ENCODE data around the gene OTUD5.
A peak's percentile ranks its signal among the peaks of the same experiment; 100 is the strongest.

OTUD5 gene

DNA sequence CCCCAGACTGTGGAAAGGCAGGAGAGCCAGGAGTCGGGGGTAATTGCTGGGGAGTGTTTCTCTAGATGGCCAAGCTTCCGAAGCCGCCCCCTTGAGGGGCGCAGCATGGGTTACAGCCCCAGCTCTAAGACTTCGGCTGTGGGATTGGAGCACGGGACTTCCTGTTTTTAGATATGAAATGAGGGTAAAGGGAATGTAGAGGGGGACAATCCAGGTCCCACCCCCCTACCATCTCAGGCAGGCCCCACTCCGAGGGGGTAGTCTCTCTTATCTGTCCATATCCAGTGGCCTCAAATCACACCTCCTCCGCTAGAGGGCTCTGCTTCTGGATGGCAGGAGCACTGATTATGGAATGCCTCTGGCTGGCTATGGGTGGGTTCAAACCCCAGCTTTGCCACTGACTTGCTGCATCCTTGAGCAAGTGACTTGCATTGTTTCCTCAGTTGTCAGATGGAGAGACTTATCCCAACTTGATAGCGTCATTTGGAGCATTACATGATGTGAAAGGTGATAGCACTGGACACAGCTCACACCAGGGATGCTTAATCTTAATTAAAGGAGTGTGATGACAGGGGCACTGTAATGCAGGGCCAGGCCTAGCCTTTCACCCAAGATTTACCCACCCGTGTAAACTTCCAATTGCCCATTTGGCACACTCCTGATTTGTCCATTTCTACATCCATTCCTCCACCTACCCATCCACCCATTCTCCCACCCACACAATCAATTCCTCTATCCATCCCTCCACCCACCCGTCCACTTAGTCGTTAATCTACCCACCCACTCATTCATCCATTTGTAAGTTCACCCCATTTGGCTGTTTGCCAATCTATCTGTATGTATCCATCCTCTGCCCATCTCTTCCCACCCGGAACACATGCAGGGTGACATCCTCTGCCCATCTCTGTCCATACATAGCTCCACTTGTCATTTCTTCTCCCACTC, 15.1 kb upstream of the OTUD5 start:
- DNase-seq, result no peak

DNA sequence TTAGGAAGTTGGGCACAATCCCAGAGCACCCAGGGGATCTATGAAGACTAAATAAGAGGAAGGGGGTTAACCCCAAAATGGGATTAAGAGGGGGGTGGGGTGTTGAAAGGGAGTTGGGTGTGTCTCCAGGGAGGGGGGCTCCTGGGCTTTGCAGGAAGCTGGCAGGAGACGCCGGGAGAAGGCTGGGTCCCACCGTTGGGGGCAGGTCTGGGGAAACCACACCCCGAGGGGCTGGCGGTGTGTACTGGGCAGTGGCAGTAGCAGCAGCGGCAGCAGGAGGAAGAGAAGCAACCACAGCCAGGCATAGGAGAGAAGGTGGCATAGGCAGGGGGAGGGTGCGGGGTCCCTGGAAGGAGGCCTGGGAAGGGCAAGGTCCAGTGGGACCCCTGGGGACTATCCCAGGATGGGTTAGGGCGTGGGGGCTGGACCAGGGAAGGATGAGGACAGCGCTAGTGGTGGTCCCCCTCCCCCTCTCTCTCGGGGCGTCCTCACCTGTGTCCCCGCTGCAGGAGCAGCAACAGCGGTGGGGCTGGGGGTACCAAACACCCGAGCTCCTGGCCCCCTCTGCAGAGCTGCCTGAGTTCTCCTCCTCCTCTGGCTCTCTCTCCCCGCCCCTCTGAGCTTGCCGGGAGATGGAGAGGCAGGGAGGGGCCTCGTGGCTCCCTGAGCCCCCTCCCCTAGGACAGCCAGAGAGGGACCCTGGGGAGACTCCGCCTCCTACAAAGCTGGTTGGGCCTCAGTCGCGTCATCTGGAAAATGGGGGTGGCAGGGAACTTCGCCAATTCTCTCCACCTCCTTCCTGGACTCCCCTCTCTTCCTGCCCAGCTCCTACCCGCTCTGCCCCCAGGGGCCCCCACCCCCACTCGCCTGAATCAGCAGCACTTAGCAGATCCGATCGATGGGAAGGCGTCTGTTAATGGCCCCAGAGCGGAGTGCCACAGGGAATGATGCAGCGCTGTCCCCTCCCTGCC, 14.1 kb upstream of the OTUD5 start, which contains the start of gene KCND1:
KCND1 (minus strand) TSS at position 596 of the 971 bp plus-strand sequence. CDS start 1,573 bp downstream, outside the sequence.
- DNase-seq, result no peak

DNA sequence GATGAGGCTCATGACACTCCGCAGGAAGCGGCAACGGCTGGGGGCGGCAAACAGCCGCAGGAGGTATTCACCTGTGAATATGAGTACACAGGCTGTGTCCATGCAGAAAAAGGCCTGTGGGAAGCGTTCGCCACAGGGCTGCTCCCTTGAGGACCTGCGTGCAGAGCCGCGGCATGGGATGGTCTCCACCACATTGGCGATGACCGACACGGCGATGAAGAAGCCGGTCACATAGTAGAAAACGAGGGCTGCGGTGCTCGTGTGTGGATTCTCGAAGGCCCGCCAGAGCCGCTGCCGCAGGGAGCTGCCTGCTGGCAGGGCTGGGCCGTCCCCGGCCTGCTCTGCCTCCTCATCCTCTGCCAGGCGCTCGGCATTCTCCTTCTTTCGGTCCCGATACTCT, 12.1 kb upstream of the OTUD5 start:
- no peak for DNase-seq

DNA sequence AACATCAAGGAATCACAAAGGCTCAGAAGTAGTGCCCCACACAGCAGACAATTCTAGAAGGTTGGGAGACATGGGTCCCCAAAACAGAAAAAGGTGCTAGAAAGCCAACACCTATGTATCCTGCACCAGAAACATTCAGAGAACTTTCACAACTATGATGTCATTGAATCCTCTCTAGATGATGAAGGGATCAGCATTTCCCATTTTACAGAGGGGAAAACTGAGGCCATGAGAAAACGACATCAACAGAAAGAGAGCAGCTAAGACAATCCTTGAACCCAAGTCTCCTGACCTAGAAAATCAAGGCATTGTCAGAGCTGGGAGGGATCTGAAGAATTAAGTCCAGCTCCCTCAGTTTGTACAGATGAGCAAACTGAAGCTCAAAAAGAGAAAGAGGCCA, 11.0 kb upstream of the OTUD5 start:
- DNase-seq, result no peak

DNA sequence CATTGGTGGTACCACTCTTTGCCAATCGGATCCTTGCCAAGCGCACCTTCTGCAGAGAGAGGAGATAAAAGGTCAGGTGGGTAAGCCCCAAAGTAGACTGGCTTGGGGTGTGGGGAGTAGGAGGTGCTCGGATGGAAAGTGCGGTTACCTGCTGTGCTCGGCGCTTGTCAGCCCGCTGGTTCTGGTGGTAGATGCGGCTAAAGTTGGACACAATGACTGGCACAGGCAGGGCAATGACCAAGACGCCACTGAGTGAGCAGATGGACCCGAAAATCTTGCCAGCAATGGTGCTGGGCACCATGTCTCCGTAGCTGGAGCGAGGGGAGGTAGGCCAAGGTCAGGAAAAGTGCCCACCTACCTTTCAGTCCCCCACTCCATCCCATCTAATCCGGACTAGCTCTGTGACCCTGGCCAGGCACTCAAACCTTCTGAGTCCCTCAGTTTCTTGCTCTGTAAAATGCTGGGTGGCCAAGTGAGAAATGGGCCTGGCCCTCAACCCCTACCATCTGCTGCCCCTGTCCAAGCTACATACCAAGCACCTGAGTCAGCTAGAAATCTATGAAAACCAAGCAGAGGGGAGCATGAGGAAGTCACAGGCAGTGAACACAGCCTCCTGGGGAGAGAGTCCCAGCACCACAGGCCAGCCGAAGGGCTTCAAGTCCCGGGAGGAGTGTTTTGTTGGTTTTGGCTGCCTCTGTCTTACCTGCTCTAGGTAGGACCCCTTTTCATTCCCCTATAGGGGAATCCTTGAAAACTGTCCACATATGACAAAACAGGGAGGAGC, 9.6 kb upstream of the OTUD5 start:
- DNase-seq, result no peak

DNA sequence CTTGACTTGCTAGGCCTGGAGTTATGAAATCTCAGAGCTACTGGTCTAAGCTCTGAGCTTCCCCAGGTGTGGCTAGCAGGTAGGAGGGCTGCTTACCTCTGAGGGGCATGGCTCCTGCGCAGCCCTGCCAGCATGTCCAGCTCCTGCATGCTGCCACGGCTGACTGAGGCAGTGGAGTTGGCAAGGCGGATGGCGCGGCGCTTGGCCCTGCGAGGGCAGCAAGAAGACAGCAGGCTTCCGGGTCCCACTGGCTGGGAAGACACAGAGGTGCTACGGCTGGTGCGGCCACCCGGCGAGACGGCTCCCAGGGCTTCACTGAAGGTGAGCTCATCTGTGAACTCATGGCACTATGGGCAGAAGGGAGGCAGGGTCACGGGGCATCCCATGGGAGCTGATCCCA, 8.6 kb upstream of the OTUD5 start:
- no peak for DNase-seq

DNA sequence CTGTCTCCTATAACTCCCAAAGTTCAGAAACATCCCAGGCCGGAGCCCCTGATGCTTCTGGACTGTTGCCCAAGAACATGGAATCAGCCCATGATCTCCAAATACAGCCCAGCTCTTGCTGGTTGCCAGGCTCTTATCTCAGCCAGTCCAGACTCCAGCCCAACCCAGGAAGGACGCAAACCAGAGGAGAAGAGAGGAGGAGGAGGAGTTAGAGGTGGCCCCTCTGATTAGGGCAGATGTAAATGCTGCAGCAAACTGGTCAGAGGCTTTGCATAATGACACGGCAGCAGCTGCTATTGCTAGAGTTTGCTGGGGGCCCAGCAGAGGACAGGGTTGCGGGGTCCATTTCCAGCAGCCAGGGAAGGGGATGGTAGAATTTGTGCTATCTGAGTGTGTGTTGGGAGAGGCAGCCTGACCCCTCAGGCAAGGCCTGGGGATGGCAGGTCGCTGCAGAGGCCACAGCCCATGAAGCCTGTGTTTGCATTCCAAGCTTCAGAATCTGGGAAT, 4.2 kb upstream of the OTUD5 start:
- no peak for DNase-seq

DNA sequence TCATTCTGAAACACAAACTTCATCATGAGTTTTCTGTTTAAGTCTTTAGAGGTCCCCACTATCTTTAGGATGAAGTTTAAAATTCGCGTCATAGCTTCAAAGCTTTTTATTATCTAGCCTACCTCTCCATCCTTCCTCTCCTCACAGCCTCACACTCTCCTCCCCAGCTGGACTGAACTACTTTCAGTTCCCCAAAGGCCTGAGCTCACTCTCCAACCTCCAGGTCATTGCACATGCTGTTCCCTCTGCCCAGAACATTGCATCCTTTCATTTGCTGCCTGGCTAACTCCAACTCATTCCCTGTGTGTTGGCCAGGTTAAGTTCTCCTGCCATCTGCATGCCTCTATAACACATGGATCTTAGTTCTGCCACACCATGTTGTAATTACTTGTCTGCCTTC, 2.9 kb upstream of the OTUD5 start:
- no peak for DNase-seq

DNA sequence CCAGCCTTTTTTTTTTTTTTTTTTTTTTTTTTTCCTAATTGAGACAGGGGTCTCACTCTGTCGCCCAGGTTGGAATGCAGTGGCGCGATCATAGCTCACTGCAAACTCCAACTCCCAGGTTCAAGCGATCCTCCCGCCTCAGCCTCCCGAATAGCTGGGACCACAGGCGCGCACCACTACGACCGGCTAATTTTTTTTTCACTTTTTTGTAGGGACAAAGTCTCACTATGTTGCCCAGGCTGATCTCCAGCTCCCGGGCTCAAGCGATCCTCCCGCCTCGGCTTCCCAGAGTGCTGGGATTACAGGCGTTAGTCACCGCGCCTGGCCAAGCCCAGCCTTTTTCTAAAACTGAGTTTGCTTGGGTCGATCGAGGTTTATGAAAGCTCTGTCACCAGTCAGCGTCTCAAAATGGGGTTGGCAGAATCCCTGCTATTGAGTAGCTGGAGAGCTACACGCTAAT, 1.3 kb upstream of the OTUD5 start:
- no peak for DNase-seq

DNA sequence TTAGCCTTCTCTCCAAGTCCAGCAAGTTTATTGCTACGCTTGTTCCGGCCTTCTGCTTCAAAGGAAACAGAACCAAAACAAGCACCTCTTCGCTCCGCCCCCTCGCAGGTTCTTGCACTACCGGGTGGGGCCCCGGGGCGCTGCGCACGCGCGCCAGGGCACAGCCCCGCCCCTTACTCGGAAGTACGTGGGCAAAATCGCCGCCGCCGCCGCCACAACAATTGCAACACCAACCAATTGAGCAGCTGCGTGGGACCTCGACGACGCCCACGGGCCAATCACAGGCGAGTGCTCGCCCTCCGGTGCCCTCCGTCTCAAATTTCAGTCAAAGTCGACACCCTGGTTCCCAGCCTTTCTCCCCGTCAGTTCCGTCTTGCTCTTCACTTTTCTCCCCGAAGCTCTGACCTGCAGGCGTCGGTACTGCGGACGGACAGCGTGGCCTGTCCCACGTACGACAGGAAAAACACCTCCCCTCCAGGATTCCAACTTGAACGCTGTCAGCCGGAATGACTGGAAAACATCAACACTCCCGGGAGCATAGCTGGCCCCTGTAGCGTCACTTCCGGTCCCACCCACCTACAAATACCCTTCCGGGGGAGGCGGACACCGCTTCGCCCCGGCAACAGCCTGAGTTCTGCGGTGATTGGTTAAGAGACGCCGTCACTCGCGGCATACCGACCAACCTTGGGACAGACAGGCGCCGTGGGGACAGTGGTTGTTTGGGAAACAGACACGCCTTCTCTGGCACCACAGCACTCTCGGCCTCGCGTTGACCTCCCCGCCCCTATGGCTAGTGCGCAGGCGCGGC, 624 bp upstream of the OTUD5 start:
- DNase-seq, result peak; percentile 83

DNA sequence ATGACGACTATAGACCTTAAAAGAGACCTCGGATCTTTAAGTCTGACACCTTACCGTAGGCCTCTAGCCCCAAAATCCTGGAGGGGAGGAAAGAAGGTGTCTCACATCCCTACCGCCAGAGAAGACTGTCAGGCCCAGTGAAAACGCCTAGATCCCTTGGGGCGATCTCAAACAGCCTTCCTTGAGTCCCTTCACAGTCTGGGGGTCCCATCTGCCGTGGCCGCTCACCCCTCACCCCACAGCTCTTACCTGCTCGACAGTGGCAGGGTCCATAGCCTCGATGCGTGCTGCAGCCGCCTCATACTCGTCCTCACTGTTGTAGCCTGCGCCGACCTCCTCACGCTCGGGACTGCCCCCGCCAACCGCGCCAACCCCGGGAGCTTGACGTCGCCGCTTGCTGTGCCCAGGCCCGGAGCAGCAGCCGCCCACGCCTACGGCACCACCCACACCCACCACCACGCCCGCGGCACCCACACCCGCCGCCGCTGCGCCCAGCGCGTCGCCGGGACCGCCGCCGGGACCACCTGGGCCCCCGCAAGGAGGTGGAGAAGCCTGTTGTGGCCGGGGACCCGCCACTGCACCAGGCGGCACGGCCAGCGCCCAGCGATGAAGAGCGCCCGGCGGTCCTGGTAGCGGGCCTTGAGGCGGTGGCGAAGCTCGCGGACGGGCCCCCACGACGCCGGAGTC, 536 bp downstream of the OTUD5 start:
- peak; percentile 58 for DNase-seq

DNA sequence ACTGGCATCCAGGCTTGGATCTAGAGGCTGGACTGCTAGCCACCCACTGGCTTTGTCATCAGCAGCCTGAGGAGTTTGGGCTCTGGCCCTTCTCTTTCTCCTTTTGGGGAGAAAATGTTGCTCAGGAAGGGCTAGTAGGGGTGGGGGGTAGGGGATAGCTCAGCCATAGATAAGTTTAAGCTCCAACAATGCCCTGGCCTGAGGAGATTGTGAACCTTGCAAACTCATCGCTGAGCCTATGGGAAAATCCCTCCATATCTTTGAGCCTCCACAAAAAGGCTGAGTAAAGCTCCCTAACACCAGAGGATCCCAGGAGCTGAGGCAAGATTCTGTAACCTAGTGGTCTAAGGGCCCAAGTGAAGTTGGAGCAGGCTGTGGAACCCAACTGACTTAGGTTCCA, 8.8 kb downstream of the OTUD5 start:
- DNase-seq, result no peak

DNA sequence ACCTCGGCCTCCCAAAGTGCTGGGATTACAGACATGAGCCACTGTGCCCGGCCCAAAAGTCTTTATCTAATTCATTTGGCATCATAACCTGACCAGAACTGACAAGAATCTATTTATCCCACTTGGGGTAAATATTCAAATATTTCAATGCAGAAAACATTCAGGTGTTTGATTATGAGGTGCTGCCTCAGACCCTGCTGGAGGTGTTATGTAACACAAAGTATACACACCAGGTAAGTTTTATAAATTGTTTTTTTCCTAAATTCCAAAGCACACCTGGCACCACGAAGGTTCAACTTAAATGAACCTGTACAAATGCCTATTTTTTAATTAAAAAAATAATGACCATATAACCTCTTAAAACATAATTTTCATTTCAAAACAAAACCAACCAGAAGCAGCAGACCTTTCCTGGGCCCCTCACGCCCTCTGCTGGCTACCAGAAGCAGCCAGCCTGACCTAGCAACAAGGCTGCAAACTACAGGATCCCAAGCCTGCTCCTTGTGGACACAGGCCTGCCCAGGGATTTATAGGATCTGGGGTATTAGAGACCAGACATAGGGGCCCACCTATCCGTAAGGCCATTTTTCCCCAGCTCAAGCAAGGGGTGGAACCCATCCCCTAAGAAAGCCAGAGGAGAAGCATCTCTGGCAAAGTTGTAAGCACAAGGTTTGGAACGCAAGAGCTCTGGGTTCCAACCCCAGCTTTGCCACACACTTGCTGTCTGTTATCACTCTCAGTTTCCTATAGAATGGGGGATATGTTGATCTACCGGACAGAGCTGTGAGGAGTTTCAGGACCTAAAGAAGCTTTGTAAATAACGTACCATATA, 11.7 kb downstream of the OTUD5 start:
- peak; percentile 49 for DNase-seq

DNA sequence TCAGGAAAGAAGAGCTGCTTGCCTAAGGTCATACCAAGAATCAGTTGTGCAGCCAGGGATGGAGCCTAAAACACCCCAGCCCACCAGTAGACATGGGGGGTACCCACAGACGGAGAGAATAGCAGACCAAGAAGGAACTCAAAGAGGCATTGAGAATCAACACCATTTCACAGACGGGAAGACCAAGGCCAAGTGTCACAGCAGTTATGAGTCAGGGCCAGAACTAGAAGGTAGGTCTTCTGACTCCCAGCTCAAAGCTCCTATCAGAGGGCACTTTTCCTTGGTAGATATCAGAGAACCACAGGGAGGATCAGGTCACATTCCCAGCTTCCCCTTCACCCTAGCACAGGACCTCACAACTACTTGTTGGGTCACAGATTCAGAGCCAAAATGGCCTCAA, 14.5 kb downstream of the OTUD5 start:
- no peak for DNase-seq

DNA sequence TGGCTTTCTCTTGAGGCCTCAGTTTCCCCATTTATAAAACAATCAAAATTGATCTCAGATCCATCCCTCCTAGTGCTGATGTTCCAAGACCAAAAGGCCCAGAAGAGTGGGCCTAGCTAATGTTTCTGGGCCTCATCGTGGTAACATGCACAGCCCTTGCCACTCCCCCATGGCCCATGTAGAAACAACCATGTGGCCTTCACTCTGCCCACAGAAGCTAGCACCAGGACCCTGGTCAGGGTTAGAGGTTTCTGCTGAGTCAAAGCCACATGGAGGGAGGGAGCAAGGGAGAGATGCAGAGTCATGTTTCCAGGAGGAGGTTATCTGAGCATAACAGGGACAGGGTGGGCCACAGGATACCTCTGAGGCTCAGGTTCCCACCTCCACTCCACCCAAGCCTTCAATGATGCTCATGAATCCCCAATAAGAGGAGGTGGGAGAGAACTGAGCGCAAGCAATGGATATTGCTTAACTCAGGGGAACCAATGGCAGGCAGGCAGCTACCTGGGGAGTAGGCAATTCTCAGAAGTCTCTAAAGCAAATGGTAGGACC, 16.9 kb downstream of the OTUD5 start:
- DNase-seq, result no peak

DNA sequence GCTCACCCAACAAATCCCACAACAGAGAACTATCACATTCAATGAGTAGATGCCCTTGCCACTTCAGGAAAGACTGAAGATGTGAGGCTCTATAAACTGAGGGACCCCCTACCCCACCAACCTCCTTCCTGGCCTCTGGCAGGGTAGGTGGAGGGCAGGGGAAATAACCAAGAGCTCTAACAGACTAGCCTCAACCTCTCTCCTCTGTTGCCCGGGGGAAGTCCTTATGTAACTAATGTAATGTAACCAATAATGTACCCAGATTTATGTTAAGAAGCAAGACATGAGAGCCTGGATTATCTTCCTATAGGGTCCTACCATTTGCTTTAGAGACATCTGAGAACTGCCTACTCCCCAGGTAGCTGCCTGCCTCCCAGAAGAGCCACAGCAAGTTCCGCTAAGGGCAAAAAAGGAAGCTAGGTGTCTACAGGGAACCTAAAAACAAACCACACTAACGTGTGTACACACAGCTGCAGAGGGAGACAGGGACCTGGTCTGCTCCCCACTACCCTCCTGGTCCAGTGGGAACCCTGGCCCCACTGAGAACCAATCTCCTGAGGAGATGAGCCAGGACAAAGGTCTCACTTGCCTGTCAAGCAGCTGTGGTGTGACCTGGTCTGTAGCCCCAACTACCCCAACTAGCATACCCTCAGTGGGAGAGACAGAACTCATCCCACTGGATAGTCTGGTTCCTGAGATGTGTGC, 17.7 kb downstream of the OTUD5 start:
- DNase-seq, result no peak

DNA sequence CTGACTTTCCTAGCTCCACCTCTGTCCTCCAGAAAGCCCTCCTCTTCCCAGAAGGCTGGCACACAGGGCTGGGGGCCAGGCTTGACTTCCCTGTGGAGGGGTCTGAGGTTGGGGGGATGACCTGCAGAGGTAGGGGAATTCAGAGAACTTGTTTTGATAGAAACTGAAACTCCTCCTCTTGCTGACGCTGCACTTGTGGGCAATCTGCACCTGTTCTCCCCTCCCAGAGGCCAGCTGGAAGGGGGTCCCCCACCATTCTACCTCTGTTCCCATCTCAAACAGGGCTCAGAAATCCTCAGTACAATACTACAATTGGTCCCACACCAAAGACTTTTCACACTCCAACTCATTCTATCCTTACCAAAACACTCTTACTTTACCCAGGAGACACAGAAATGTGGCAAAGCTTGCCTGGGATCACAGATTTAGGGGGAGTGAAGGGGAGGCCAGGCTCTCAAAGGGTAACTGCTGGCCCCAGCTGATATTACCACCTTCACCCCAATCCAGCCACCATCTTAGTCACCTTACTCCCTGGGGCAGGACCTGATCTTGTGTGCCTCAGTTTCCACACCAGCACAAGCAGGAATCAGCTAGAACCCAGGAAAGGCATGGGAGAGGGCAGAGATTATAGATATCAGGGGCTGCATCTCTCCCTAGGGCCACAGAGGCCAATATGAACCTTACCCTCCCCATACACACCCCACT, 18.5 kb downstream of the OTUD5 start:
- DNase-seq, result peak; percentile 48
